GM23338 (cell line): ENCODE results near the gene DCBLD2. TPM values are rescaled to one million over a fixed set of nuclear protein-coding genes. Genes with fewer than 3 reads are reported as not detected.

Experiments
- ATAC-seq: fragments of 200-7000 bp; cut with Tn5 transposase; 3 replicates; pipeline ENCODE4 v1.9.1; 2020
- DNase-seq: peaks from one replicate; pipeline ENCODE4 v3.0.0-alpha.2; 2015; ENCODE audit warnings: low spot score
- H2AFZ ChIP-seq: fragments of 200-600 bp; sonication (generic); 2 replicates; pipeline ENCODE4 v1.8.0; 2016; ENCODE audit warnings: antibody characterized with exemption, mild to moderate bottlenecking, moderate library complexity
- H3F3A ChIP-seq: fragments of 200-600 bp; sonication (generic); replicated peaks from 2 replicates; pipeline ENCODE4 v1.8.0; 2017; ENCODE audit warnings: antibody characterized with exemption, mixed run types, low read depth
- H3K27ac ChIP-seq: fragments of 200-600 bp; sonication (generic); 2 replicates; pipeline ENCODE4 v1.6.1; 2016; ENCODE audit warnings: low read depth
- H3K27me3 ChIP-seq: fragments of 200-600 bp; sonication (generic); 2 replicates; pipeline ENCODE4 v1.8.0; 2016; ENCODE audit warnings: mild to moderate bottlenecking, mixed run types, moderate library complexity; ENCODE audit not compliant: insufficient read depth
- H3K36me3 ChIP-seq: fragments of 200-600 bp; sonication (generic); 2 replicates; pipeline ENCODE4 v1.8.0; 2016; ENCODE audit warnings: mild to moderate bottlenecking; ENCODE audit not compliant: insufficient read depth
- H3K4me1 ChIP-seq: fragments of 200-600 bp; sonication (generic); 2 replicates; pipeline ENCODE4 v1.8.0; 2016; ENCODE audit warnings: mild to moderate bottlenecking, moderate library complexity; ENCODE audit not compliant: insufficient read depth
- H3K4me2 ChIP-seq: fragments of 200-600 bp; sonication (generic); 2 replicates; pipeline ENCODE4 v1.7.1; 2017; ENCODE audit warnings: mixed run types
- H3K4me3 ChIP-seq: fragments of 200-600 bp; sonication (generic); 2 replicates; pipeline ENCODE4 v1.6.1; 2016; ENCODE audit warnings: mixed run types
- H3K79me2 ChIP-seq: fragments of 200-600 bp; sonication (generic); replicated peaks from 2 replicates; pipeline ENCODE4 v1.8.0; 2017; ENCODE audit warnings: mild to moderate bottlenecking; ENCODE audit not compliant: insufficient read depth
- H3K9me2 ChIP-seq: fragments of 200-600 bp; sonication (generic); 2 replicates; pipeline ENCODE4 v1.8.0; 2017; ENCODE audit not compliant: insufficient read depth
- H4K20me1 ChIP-seq: fragments of 200-600 bp; sonication (generic); replicated peaks from 2 replicates; pipeline ENCODE4 v1.8.0; 2017; ENCODE audit warnings: mild to moderate bottlenecking; ENCODE audit not compliant: insufficient read depth
- H3K27ac Mint-ChIP-seq: 2 replicates; pipeline ENCODE4 v1.8.0; 2020; ENCODE audit warnings: inconsistent platforms, mild to moderate bottlenecking, moderate library complexity, mixed read lengths
- H3K27me3 Mint-ChIP-seq: 3 replicates; pipeline ENCODE4 v1.8.0; 2022; ENCODE audit warnings: low read depth, mild to moderate bottlenecking, moderate library complexity, mixed read lengths, inconsistent platforms; ENCODE audit not compliant: insufficient read depth, poor library complexity
- H3K36me3 Mint-ChIP-seq: 3 replicates; pipeline ENCODE4 v1.8.0; 2021; ENCODE audit warnings: low read depth, mild to moderate bottlenecking, inconsistent platforms, moderate library complexity, mixed read lengths
- H3K4me1 Mint-ChIP-seq: 3 replicates; pipeline ENCODE4 v1.8.0; 2020; ENCODE audit warnings: mild to moderate bottlenecking, inconsistent platforms, mixed read lengths
- H3K4me3 Mint-ChIP-seq: 3 replicates; pipeline ENCODE4 v1.8.0; 2021; ENCODE audit warnings: moderate library complexity, mild to moderate bottlenecking, inconsistent platforms, mixed read lengths
- H3K9me3 Mint-ChIP-seq: 3 replicates; pipeline ENCODE4 v1.8.0; 2020; ENCODE audit warnings: moderate library complexity, mild to moderate bottlenecking, inconsistent platforms, mixed read lengths
- CREB1 ChIP-seq: fragments of 250-450 bp; sonication (Bioruptor Pico); IDR thresholded peaks from 2 replicates; pipeline ENCODE4 v1.5.0; 2020; ENCODE audit warnings: low read depth, mild to moderate bottlenecking, moderate library complexity
- EZH2 ChIP-seq: fragments of 200-600 bp; sonication (generic); IDR thresholded peaks from one replicate; pipeline ENCODE4 v1.8.0; 2017; ENCODE audit warnings: antibody characterized with exemption, mild to moderate bottlenecking, low read depth; ENCODE audit not compliant: unreplicated experiment
- EZH2phosphoT487 ChIP-seq: fragments of 200-600 bp; sonication (generic); IDR thresholded peaks from one replicate; pipeline ENCODE4 v1.8.1; 2018; ENCODE audit warnings: antibody characterized with exemption; ENCODE audit not compliant: unreplicated experiment
- JUNB ChIP-seq: IDR thresholded peaks from one replicate; pipeline ENCODE4 v1.6.1; 2016; ENCODE audit warnings: antibody characterized with exemption; ENCODE audit not compliant: unreplicated experiment
- NANOG ChIP-seq: IDR thresholded peaks from 2 replicates; pipeline ENCODE4 v1.6.1; 2016; ENCODE audit warnings: antibody characterized with exemption, borderline replicate concordance
- POLR2AphosphoS5 ChIP-seq: IDR thresholded peaks from 2 replicates; pipeline ENCODE4 v1.6.1; 2016; ENCODE audit warnings: antibody characterized with exemption, low read depth
- STAT1 ChIP-seq: IDR thresholded peaks from one replicate; pipeline ENCODE4 v1.6.1; 2016; ENCODE audit warnings: antibody characterized with exemption; ENCODE audit not compliant: unreplicated experiment
- ZNF114 ChIP-seq: fragments of 250-450 bp; sonication (Bioruptor Pico); IDR thresholded peaks from 2 replicates; pipeline ENCODE4 v1.5.0; 2020; ENCODE audit warnings: mild to moderate bottlenecking, moderate library complexity
- ZNF331 ChIP-seq: fragments of 250-450 bp; sonication (Bioruptor Pico); IDR thresholded peaks from 2 replicates; pipeline ENCODE4 v1.5.0; 2020; ENCODE audit warnings: low read depth, mild to moderate bottlenecking, moderate library complexity
- polyA plus RNA-seq: library from polyadenylated mRNA; unstranded; fragments of >200 nt; fragmentation: Nextera tagmentation; extraction: Ambion mirVana; gene quantifications from 2 replicates; pipeline ENCODE4 v1.2.1, GENCODE V29; 2016
- total RNA-seq: library from RNA; depleted of rRNA; stranded (reverse); fragments of >200 nt; shearing (Covaris generic); gene quantifications from 2 replicates; pipeline ENCODE4 v1.2.3, GENCODE V29; 2014
- TF ChIP-seq, protein P1 (sequence below): IDR thresholded peaks from 2 replicates; pipeline ENCODE4 v1.6.1; 2016; ENCODE audit warnings: antibody characterized with exemption
- TF ChIP-seq, protein P2 (sequence below): IDR thresholded peaks from one replicate; pipeline ENCODE4 v1.6.1; 2018; ENCODE audit warnings: antibody characterized with exemption; ENCODE audit not compliant: unreplicated experiment
- TF ChIP-seq, protein P3 (sequence below), 2 experiments: fragments of 200-600 bp in 1 of 2; sonication (generic) in 1 of 2; conservative IDR thresholded peaks; 2 replicates each; pipeline versions ENCODE4 v1.5.1 to v1.6.1; 2016 to 2017; ENCODE audit warnings: antibody characterized with exemption in 2 of 2, low read depth in 2 of 2, mild to moderate bottlenecking in 2 of 2, moderate library complexity in 1 of 2
- TF ChIP-seq, protein P4 (sequence below): fragments of 250-450 bp; sonication (Bioruptor Pico); IDR thresholded peaks from 2 replicates; pipeline ENCODE4 v1.5.0; 2020; ENCODE audit warnings: mild to moderate bottlenecking, moderate library complexity

DCBLD2 gene
- total and polyA plus RNA-seq, 2 experiments from 2014 or later = 25.9 to 69.7 TPM

DNA sequence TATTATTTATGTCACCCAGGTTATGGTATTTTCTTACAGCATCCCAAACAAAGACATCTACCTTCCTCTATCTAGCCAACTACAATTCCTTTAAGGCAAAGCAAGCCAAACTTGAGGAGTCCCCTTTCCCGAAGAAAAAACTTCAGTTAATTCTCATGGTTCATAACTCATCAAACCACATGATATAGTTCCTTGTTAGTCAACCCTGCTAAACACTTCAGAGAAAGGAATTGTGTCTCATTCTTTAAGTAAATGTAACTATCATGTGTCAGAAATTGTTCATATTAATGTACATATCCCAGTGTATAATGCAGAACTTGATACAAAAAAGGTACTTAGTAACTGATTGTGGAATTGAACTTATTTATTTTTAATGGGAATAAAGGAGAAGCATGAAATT is 93.9 kb downstream of the DCBLD2 start:
- no peak overlapping the region for H3K27ac Mint-ChIP-seq
- Histone ChIP-seq H3K4me2 (no peak overlapping the region), H3K27ac (no peak overlapping the region)

More for the DNA sequence above, 93.9 kb downstream of the DCBLD2 start:
- H3F3A ChIP-seq = no peaks in the 10 kb centered on the region
- H3K79me2 ChIP-seq = no peaks in the 10 kb centered on the region
- H3K4me3 ChIP-seq = no peak overlapping the region
- no peaks in the 10 kb centered on the region for H3K27me3 Mint-ChIP-seq
- H3K4me1 ChIP-seq = no peaks in the 10 kb centered on the region
- TF ChIP-seq, protein P1, sequence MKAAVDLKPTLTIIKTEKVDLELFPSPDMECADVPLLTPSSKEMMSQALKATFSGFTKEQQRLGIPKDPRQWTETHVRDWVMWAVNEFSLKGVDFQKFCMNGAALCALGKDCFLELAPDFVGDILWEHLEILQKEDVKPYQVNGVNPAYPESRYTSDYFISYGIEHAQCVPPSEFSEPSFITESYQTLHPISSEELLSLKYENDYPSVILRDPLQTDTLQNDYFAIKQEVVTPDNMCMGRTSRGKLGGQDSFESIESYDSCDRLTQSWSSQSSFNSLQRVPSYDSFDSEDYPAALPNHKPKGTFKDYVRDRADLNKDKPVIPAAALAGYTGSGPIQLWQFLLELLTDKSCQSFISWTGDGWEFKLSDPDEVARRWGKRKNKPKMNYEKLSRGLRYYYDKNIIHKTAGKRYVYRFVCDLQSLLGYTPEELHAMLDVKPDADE = no peak
- TF ChIP-seq ZNF114 (CRISPR knock-in tag) = no peak
- TF ChIP-seq, protein P2, sequence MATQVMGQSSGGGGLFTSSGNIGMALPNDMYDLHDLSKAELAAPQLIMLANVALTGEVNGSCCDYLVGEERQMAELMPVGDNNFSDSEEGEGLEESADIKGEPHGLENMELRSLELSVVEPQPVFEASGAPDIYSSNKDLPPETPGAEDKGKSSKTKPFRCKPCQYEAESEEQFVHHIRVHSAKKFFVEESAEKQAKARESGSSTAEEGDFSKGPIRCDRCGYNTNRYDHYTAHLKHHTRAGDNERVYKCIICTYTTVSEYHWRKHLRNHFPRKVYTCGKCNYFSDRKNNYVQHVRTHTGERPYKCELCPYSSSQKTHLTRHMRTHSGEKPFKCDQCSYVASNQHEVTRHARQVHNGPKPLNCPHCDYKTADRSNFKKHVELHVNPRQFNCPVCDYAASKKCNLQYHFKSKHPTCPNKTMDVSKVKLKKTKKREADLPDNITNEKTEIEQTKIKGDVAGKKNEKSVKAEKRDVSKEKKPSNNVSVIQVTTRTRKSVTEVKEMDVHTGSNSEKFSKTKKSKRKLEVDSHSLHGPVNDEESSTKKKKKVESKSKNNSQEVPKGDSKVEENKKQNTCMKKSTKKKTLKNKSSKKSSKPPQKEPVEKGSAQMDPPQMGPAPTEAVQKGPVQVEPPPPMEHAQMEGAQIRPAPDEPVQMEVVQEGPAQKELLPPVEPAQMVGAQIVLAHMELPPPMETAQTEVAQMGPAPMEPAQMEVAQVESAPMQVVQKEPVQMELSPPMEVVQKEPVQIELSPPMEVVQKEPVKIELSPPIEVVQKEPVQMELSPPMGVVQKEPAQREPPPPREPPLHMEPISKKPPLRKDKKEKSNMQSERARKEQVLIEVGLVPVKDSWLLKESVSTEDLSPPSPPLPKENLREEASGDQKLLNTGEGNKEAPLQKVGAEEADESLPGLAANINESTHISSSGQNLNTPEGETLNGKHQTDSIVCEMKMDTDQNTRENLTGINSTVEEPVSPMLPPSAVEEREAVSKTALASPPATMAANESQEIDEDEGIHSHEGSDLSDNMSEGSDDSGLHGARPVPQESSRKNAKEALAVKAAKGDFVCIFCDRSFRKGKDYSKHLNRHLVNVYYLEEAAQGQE = no peak
- TF ChIP-seq POLR2AphosphoS5 = no peak
- TF ChIP-seq, protein P3, sequence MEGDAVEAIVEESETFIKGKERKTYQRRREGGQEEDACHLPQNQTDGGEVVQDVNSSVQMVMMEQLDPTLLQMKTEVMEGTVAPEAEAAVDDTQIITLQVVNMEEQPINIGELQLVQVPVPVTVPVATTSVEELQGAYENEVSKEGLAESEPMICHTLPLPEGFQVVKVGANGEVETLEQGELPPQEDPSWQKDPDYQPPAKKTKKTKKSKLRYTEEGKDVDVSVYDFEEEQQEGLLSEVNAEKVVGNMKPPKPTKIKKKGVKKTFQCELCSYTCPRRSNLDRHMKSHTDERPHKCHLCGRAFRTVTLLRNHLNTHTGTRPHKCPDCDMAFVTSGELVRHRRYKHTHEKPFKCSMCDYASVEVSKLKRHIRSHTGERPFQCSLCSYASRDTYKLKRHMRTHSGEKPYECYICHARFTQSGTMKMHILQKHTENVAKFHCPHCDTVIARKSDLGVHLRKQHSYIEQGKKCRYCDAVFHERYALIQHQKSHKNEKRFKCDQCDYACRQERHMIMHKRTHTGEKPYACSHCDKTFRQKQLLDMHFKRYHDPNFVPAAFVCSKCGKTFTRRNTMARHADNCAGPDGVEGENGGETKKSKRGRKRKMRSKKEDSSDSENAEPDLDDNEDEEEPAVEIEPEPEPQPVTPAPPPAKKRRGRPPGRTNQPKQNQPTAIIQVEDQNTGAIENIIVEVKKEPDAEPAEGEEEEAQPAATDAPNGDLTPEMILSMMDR (conservative IDR thresholded peaks at IDR 0.05; ENCODE audit: low read depth in 2 of 2) = no peak
- TF ChIP-seq JUNB = no peak
- TF ChIP-seq EZH2 = no peak
- TF ChIP-seq, protein P4, sequence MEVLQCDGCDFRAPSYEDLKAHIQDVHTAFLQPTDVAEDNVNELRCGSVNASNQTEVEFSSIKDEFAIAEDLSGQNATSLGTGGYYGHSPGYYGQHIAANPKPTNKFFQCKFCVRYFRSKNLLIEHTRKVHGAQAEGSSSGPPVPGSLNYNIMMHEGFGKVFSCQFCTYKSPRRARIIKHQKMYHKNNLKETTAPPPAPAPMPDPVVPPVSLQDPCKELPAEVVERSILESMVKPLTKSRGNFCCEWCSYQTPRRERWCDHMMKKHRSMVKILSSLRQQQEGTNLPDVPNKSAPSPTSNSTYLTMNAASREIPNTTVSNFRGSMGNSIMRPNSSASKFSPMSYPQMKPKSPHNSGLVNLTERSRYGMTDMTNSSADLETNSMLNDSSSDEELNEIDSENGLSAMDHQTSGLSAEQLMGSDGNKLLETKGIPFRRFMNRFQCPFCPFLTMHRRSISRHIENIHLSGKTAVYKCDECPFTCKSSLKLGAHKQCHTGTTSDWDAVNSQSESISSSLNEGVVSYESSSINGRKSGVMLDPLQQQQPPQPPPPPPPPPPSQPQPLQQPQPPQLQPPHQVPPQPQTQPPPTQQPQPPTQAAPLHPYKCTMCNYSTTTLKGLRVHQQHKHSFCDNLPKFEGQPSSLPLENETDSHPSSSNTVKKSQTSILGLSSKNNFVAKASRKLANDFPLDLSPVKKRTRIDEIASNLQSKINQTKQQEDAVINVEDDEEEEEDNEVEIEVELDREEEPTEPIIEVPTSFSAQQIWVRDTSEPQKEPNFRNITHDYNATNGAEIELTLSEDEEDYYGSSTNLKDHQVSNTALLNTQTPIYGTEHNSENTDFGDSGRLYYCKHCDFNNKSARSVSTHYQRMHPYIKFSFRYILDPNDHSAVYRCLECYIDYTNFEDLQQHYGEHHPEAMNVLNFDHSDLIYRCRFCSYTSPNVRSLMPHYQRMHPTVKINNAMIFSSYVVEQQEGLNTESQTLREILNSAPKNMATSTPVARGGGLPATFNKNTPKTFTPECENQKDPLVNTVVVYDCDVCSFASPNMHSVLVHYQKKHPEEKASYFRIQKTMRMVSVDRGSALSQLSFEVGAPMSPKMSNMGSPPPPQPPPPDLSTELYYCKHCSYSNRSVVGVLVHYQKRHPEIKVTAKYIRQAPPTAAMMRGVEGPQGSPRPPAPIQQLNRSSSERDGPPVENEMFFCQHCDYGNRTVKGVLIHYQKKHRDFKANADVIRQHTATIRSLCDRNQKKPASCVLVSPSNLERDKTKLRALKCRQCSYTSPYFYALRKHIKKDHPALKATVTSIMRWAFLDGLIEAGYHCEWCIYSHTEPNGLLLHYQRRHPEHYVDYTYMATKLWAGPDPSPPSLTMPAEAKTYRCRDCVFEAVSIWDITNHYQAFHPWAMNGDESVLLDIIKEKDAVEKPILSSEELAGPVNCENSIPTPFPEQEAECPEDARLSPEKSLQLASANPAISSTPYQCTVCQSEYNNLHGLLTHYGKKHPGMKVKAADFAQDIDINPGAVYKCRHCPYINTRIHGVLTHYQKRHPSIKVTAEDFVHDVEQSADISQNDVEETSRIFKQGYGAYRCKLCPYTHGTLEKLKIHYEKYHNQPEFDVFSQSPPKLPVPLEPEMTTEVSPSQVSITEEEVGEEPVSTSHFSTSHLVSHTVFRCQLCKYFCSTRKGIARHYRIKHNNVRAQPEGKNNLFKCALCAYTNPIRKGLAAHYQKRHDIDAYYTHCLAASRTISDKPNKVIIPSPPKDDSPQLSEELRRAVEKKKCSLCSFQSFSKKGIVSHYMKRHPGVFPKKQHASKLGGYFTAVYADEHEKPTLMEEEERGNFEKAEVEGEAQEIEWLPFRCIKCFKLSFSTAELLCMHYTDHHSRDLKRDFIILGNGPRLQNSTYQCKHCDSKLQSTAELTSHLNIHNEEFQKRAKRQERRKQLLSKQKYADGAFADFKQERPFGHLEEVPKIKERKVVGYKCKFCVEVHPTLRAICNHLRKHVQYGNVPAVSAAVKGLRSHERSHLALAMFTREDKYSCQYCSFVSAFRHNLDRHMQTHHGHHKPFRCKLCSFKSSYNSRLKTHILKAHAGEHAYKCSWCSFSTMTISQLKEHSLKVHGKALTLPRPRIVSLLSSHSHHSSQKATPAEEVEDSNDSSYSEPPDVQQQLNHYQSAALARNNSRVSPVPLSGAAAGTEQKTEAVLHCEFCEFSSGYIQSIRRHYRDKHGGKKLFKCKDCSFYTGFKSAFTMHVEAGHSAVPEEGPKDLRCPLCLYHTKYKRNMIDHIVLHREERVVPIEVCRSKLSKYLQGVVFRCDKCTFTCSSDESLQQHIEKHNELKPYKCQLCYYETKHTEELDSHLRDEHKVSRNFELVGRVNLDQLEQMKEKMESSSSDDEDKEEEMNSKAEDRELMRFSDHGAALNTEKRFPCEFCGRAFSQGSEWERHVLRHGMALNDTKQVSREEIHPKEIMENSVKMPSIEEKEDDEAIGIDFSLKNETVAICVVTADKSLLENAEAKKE (CRISPR knock-in tag) = no peak
- TF ChIP-seq NANOG = no peak
- TF ChIP-seq CREB1 (CRISPR knock-in tag) = no peak
- no peak for TF ChIP-seq STAT1
- TF ChIP-seq ZNF331 (CRISPR knock-in tag) = no peak
- no peak for TF ChIP-seq EZH2phosphoT487
- ATAC-seq = no peak
- no peak overlapping the region for H2AFZ ChIP-seq
- peaks cover 73% of the 10 kb centered on the region for H3K36me3 Mint-ChIP-seq
- DNase-seq = no peak
- H3K4me3 Mint-ChIP-seq = no peak overlapping the region
- peaks cover 30% of the 10 kb centered on the region for H3K36me3 ChIP-seq
- H3K9me2 ChIP-seq = no peaks in the 10 kb centered on the region
- no peaks in the 10 kb centered on the region for H3K4me1 Mint-ChIP-seq
- no peaks in the 10 kb centered on the region; the same call in 1 of the 3 replicates for H3K9me3 Mint-ChIP-seq
- no peaks in the 10 kb centered on the region for H4K20me1 ChIP-seq
- no peaks in the 10 kb centered on the region for H3K27me3 ChIP-seq
